Kidney epithelial cell (primary cell): ENCODE results near the gene BMP6. TPM values are rescaled to one million over a fixed set of nuclear protein-coding genes. Genes with fewer than 3 reads are reported as not detected.

ENCODE experiments used
- DNase-seq: peaks from one replicate; pipeline ENCODE4 v3.0.0-alpha.2; 2010; ENCODE audit warnings: low read depth
- H3K27me3 ChIP-seq: 2 replicates; pipeline ENCODE4 v1.6.0; 2011; ENCODE audit warnings: low read length; ENCODE audit not compliant: control insufficient read depth, insufficient read depth
- H3K36me3 ChIP-seq: 2 replicates; pipeline ENCODE4 v1.5.1; 2011; ENCODE audit warnings: low read length; ENCODE audit not compliant: control insufficient read depth, insufficient read depth
- H3K4me3 ChIP-seq: 2 replicates; pipeline ENCODE4 v1.5.1; 2011; ENCODE audit warnings: low read depth, mild to moderate bottlenecking, control low read depth, low read length
- CTCF ChIP-seq: IDR thresholded peaks from 2 replicates; pipeline ENCODE4 v1.5.1; 2011; ENCODE audit warnings: mild to moderate bottlenecking, moderate library complexity, low read length, control low read depth, inconsistent platforms; ENCODE audit not compliant: insufficient read depth, poor library complexity, severe bottlenecking
- total RNA-seq: library from RNA; depleted of rRNA; stranded (reverse); fragments of >200 nt; gene quantifications from 2 replicates; pipeline ENCODE4 v1.2.3, GENCODE V29; 2015

BMP6 gene
- total RNA-seq, 1 donor from 2014 or later: 1.1 TPM

- Histone ChIP-seq H3K27me3 (no peaks in the 10 kb centered on the region), H3K36me3 (no peaks in the 10 kb centered on the region), H3K4me3 (no peak overlapping the region)
- TF ChIP-seq CTCF: no peak
- DNase-seq: no peak
Measured at GRCh38 chr6:7868926-7869325, 143.0 kb downstream of the BMP6 start.

- TF ChIP-seq CTCF: no peak
- Histone ChIP-seq H3K27me3 (no peaks in the 10 kb centered on the region), H3K36me3 (peaks cover 5% of the 10 kb centered on the region), H3K4me3 (no peak overlapping the region)
- no peak for DNase-seq
Measured at GRCh38 chr6:7878401-7878964, 152.6 kb downstream of the BMP6 start.

GRCh38 chr6:7879043-7879442 is 153.1 kb downstream of the BMP6 start:
- DNase-seq: no peak
- Histone ChIP-seq H3K4me3 (no peak overlapping the region), H3K27me3 (no peaks in the 10 kb centered on the region), H3K36me3 (peaks cover 6% of the 10 kb centered on the region)
- TF ChIP-seq CTCF: no peak

GRCh38 chr6:7879579-7879978 is 153.7 kb downstream of the BMP6 start:
- Histone ChIP-seq H3K27me3 (no peaks in the 10 kb centered on the region), H3K4me3 (no peak overlapping the region), H3K36me3 (peaks cover 7% of the 10 kb centered on the region)
- DNase-seq: no peak
- TF ChIP-seq CTCF: no peak

GRCh38 chr6:7879980-7880717 is 154.2 kb downstream of the BMP6 start:
- no peaks in the 10 kb centered on the region for H3K27me3 ChIP-seq
- no peak for TF ChIP-seq CTCF
- no peak for DNase-seq
- H3K36me3 ChIP-seq: peaks cover 7% of the 10 kb centered on the region
- no peak overlapping the region for H3K4me3 ChIP-seq

GRCh38 chr6:7880718-7881107 is 154.8 kb downstream of the BMP6 start:
- Histone ChIP-seq H3K36me3 (peaks cover 7% of the 10 kb centered on the region), H3K27me3 (no peaks in the 10 kb centered on the region), H3K4me3 (no peak overlapping the region)
- DNase-seq: no peak
- no peak for TF ChIP-seq CTCF
